Stimulated activated CD4-positive, alpha-beta T cell treated with anti-CD3 and anti-CD28 coated beads, Interleukin-1b, Interleukin-23, amount 100 ng/mL, for 48 hours (primary cell): ENCODE data around the gene RPS27.
"Not testable (repeated sequence)": the region's sequence is repeated elsewhere in the genome, so short reads cannot be mapped to it uniquely, and the experiment has no call there.

Experiments
- DNase-seq: peaks from one replicate; pipeline ENCODE4 v3.0.0-alpha.2; 2020

Gene RPS27

GRCh38 chr1:153962088-153963029, 28.2 kb upstream of the RPS27 start:
- no peak for DNase-seq

DNA sequence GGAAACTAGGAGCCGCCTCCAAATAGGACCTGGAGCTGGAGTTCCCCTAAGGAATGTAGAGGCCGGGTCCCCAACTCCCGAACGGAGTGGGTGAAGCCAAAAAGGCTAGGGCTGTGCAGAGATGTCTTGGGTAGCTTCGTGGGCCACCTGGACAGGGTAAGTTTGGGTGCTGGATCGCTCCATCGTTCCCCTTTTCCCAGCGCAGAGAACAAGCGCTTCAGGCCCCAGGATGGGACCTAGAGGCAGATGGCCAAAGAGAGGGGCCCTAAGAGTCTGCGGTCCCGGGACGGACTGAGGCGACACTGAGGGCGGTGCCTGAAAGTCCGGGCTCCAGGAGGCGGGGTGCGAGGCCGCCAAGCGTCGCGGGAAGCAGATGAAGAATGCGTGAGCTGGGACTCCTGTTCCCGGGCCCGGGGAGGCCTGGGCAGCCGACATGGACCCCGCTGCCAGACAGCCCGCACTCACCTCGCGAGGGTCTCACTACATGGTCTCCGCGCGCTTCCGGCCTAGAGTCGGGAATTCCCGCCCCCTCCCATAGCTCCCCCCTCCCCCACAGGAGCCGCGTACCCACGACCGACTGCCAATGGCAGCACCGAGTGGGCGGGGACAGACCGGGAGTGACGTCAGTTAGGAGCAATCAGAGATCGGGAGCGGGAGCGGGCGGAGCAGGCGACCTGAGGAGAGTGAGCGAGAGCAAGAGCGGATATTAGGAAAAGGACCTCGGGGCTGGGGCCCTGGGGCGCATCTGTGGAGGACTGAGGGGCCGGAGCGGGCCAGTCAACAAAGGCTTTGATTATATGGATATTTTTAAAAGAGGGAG, 27.3 kb upstream of the RPS27 start, which contains the start of gene SLC39A1:
Gene SLC39A1, minus strand, starts transcription at position 508 of the 820 bp plus-strand sequence. CDS start 822 bp downstream, outside the sequence.
- DNase-seq = peak; percentile 93

DNA sequence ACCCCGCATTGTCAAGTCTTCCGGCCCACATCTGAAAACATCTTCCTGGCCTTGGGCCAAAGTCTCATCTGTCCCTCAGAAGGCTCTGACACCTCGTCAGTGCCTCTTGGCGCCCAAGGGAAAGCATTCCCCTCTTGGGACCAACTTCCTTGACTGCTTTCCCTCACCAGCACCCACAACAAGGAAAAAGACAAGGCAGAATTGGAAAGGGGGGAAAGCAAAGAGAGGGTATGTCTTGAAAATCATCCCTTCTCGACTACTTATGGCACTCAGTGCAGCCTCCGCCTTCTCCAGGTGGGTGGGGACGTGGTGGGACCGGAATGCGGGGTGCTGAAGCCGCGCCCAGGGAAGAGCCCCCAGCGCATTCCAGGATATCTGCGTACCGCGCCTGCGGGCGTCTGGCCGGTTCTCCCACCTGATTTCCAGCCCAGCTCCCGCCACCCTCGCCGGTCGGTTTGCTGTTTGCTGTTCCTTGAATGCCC, 26.7 kb upstream of the RPS27 start:
- no peak for DNase-seq

- peak; percentile 87 for DNase-seq
Measured at GRCh38 chr1:153967107-153967999, 23.2 kb upstream of the RPS27 start, which contains the start of gene CREB3L4. Gene CREB3L4 (plus strand): TSS chr1:153967902. CDS start chr1:153968526, 624 bp downstream.

DNA sequence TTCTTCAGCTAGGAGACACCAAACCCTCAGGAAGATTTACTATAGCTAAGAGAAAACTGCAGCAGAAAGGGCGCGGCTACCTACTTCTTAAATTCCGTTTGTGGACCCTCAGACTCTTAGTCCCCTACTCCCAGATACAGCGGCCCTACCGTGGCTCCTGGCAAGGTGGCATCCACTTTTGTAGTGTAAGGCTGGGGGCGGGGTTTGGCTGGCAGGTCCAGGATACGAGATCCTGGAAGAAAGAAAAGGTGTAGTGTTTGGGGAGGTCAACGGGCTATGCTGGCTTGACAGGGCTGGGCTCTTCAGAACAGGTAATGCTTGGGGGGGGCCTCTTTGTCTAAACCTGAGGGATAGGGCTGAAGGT, 22.6 kb upstream of the RPS27 start:
- no peak for DNase-seq

DNA sequence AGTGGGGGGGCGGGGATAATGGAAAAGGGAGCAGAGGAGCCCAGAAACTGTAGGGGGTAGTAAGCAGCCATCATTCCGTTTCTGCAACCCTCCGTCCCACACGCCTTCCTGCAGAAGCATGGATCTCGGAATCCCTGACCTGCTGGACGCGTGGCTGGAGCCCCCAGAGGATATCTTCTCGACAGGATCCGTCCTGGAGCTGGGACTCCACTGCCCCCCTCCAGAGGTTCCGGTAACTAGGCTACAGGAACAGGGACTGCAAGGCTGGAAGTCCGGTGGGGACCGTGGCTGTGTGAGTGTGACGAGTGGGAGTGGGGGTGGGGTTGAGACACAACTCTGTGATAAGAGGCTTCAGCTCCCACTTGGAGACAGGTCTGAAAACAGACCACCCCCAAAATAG, 22.2 kb upstream of the RPS27 start:
- DNase-seq = no peak

DNA sequence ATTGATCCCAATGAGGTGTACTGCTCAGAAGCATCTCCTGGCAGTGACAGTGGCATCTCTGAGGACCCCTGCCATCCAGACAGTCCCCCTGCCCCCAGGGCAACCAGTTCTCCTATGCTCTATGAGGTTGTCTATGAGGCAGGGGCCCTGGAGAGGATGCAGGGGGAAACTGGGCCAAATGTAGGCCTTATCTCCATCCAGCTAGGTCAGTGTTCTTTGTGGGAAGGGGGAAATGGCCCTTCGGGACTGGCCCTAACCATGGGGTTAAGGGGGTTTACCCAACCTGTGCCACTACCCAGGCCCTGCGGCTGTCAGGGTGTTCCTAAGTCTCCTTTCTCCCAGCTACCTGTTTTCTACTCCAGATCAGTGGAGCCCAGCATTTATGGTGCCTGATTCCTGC, 21.6 kb upstream of the RPS27 start:
- DNase-seq = no peak

DNA sequence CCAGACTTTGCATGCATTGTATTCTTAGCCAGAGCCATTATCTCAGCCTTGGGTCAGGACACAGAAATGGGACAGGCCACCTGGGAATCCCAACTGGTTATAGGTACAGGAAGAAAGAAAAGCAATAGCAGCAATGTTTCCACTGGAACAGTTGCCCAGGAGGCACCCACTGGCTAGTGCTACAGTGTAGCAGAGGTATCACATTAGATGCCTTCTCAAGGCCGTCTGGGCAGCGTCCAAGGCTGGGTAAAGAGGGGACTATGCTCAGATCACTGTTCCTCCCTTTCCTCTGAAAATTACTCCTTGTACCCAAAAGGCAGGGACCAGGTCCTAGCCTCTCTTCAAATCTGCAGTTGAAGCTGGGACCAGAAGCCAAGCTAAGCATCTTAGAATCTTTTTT, 20.2 kb upstream of the RPS27 start:
- DNase-seq = no peak

DNA sequence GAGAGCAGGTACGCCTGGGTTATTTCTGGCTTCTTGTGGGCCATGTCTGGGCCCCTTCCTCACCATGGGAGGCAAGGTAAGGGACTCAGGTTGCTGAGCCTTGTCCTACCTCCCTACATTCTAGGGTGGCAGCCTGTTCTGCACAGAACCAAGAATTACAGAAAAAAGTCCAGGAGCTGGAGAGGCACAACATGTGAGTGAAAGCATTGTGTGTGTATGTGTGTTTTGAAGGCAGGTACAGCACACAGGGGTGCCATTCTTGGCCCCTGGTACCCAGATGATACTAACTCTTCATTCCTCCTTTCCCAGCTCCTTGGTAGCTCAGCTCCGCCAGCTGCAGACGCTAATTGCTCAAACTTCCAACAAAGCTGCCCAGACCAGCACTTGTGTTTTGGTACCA, 17.5 kb upstream of the RPS27 start:
- no peak for DNase-seq

DNA sequence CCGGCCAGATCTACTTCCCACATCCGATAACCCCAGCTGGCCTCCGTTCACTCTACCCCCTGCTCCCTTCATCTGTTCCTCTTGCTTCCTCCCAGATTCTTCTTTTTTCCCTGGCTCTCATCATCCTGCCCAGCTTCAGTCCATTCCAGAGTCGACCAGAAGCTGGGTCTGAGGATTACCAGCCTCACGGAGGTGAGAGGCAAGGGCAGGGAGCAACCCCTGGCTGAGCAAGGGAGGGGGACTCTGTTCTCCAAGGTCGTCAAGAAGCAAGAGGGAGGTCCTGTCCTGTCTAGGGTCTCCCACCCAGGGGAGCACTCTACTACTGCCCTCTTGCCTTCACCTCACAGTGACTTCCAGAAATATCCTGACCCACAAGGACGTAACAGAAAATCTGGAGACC, 17.0 kb upstream of the RPS27 start:
- no peak for DNase-seq

DNA sequence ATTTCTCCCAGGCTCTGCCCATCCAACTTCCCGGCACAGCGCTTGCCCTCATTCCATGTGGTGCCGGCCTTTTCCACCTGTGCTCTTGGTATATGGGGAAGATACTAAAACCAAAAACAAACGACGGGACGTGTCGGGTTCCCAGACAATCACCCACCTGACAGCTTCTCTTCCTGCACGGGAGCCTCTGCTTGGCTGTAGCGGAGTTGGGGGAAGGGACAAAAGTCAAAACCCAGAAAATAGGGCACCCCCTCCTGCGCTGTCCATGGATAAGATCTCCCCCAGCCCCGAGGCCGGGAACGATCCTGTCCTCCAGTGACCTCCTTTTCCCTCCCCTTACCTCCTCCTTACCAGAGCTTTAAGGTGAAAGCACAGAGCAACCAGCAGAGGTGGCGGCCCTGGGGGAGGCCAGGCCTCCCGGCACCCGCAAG, 13.7 kb upstream of the RPS27 start:
- DNase-seq = no peak

- DNase-seq = peak; percentile 86
Measured at GRCh38 chr1:153977250-153978240, 13.0 kb upstream of the RPS27 start, which contains the start of gene JTB. Gene JTB (minus strand): TSS chr1:153977674. CDS start chr1:153977252, 422 bp downstream.

DNA sequence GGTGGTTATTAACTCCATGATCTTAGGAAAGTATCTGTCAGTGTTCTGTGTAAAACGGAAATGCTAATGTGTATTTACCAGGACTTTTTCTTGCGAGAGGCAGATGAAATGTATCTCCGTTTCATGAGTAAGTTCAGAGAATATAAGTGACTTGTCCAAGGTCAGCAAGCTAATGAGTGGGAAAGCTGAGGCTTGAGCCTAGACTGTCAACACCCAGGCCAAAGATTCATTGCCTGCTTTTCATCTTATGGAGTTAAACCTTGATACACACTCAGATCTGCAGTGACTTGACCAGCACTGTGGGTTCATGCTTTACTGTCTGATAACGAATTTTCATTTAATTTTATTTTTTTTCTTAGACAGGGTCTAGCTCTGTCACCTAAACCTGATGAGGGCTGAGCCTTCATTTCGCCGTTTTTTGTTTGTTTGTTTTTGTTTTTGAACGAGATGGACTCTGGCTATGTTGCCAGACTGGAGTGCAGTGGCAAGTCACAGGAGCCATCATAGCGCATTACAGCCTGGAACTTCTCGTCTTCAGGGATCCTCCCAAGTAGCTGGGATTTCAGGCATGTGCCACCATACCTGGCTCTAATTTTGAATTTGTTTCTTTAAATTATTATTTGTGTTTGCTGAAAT, 12.2 kb upstream of the RPS27 start:
- no peak for DNase-seq

DNA sequence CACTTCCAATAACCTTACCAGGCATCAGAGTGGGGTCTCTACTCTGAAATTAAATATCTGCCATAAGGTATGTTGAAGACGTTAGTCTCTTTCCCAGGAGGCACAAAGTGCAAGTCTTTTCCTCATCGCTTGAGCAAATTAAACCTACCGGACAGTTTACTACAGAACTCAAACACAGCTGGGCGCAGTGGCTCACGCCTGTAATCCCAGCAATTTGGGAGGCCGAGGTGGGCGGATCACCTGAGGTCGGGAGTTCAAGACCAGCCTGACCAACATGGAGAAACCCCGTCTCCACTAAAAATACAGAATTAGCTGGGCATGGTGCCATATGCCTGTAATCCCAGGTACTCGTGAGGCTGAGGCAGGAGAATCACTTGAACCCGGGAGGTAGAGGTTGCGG, 11.5 kb upstream of the RPS27 start:
- not testable (repeated sequence) for DNase-seq

DNA sequence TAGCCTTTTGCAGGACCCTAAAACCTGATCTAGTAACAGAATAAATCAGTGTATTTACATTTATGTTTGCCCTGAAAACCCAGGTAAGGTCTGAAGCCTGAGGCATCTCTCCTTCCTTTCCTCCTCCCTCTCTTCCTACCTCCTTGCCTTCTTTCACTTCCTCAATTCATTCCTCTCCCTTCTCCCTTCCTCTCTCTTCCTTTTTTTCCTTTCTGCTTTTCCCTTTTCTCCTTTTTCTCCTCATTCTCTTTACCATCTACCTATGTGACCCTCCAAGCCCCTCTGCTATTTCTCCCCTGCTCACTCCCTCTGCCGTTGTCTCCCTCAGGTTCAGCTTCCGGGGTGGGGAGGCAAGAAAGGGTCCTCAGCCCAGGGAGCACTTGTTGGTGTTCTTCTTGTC, 8.8 kb upstream of the RPS27 start:
- not testable (repeated sequence) for DNase-seq

DNA sequence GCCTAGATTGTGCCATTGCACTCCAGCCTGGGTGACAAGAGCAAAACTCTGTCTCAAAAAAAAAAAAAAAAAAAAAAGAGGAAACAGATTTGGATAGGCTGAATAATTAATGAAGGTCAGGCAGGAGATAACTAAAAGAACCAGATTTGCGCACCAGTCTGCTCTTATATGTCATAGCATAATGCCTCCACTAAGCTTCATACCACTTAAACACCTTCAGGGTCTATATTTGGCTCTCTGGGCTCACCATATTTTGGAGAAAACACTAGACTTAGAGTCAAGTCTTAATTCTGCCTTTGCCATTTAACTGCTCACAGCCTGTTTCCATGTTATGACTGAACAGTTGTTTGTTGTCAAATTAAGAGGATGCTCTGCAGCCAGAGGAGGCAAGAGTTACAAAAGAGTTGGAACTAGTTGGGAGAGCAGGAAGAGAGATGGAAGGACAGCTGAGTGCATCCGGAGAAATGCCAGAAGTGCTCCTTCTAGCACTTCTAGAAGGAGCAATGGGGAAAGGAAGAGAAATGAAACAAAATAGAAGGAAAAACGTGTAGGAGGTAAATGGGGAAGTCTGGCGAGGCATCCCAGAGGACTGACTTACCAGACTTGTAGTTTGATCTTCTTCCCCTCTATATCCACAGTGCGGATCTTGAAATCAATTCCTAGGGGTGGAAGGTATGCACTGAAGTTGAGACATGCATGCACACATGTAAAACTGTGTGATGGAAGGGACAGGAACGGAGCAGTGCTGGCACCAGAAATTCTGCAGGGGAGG, 6.3 kb upstream of the RPS27 start:
- DNase-seq = no peak

DNA sequence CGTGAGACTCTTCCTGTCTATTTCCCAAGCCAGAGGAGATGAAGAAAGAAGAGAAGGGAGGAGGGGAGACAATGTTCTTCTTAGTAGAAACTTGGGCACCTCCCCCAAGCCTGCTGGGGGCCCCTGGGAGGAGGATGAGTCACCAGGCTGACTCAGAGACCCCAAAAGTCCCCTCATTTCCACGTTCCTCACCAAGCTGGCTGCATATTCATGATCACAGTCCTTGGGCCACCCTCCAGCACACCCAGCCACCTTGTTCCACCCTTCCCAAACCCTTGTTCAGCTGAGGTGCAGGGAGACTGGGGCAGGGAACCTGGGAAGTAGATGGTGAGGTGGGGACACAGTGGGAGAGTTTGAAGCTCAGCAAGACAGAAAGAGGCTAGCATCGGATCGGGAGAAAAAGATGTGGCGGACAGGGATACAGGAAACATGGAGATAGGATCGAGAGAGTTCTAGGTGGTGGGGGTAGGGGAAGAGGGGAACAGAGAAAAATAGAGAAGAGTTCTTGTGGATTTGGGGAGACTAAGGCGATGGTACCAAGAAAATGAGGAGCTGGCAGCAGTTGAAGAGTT, 5.1 kb upstream of the RPS27 start:
- peak; percentile 64 for DNase-seq

GRCh38 chr1:153985941-153986761, 4.4 kb upstream of the RPS27 start, which contains the start of gene RAB13:
Gene RAB13 (minus strand): TSS chr1:153986339. CDS start chr1:153986236, 103 bp downstream.
- no peak for DNase-seq
